GM23338 (cell line): ENCODE results near the gene SPN.

Experiments used
- CREB1 ChIP-seq: fragments of 250-450 bp; sonication (Bioruptor Pico); IDR thresholded peaks from 2 replicates; pipeline ENCODE4 v1.5.0; 2020; ENCODE audit warnings: low read depth, mild to moderate bottlenecking, moderate library complexity
- CTCF ChIP-seq, 2 experiments: fragments of 200-600 bp in 1 of 2; sonication (generic) in 1 of 2; conservative IDR thresholded peaks; 2 replicates each; pipeline versions ENCODE4 v1.5.1 to v1.6.1; 2016 to 2017; ENCODE audit warnings: antibody characterized with exemption in 2 of 2, low read depth in 2 of 2, mild to moderate bottlenecking in 2 of 2, moderate library complexity in 1 of 2
- EZH2 ChIP-seq: fragments of 200-600 bp; sonication (generic); IDR thresholded peaks from one replicate; pipeline ENCODE4 v1.8.0; 2017; ENCODE audit warnings: antibody characterized with exemption, mild to moderate bottlenecking, low read depth; ENCODE audit not compliant: unreplicated experiment
- EZH2phosphoT487 ChIP-seq: fragments of 200-600 bp; sonication (generic); IDR thresholded peaks from one replicate; pipeline ENCODE4 v1.8.1; 2018; ENCODE audit warnings: antibody characterized with exemption; ENCODE audit not compliant: unreplicated experiment
- JUNB ChIP-seq: IDR thresholded peaks from one replicate; pipeline ENCODE4 v1.6.1; 2016; ENCODE audit warnings: antibody characterized with exemption; ENCODE audit not compliant: unreplicated experiment
- NANOG ChIP-seq: IDR thresholded peaks from 2 replicates; pipeline ENCODE4 v1.6.1; 2016; ENCODE audit warnings: antibody characterized with exemption, borderline replicate concordance
- POLR2AphosphoS5 ChIP-seq: IDR thresholded peaks from 2 replicates; pipeline ENCODE4 v1.6.1; 2016; ENCODE audit warnings: antibody characterized with exemption, low read depth
- STAT1 ChIP-seq: IDR thresholded peaks from one replicate; pipeline ENCODE4 v1.6.1; 2016; ENCODE audit warnings: antibody characterized with exemption; ENCODE audit not compliant: unreplicated experiment
- ZNF114 ChIP-seq: fragments of 250-450 bp; sonication (Bioruptor Pico); IDR thresholded peaks from 2 replicates; pipeline ENCODE4 v1.5.0; 2020; ENCODE audit warnings: mild to moderate bottlenecking, moderate library complexity
- ZNF331 ChIP-seq: fragments of 250-450 bp; sonication (Bioruptor Pico); IDR thresholded peaks from 2 replicates; pipeline ENCODE4 v1.5.0; 2020; ENCODE audit warnings: low read depth, mild to moderate bottlenecking, moderate library complexity
- ZNF462 ChIP-seq: fragments of 250-450 bp; sonication (Bioruptor Pico); IDR thresholded peaks from 2 replicates; pipeline ENCODE4 v1.5.0; 2020; ENCODE audit warnings: mild to moderate bottlenecking, moderate library complexity
- TF ChIP-seq, protein P1 (sequence below): IDR thresholded peaks from 2 replicates; pipeline ENCODE4 v1.6.1; 2016; ENCODE audit warnings: antibody characterized with exemption
- TF ChIP-seq, protein P2 (sequence below): IDR thresholded peaks from one replicate; pipeline ENCODE4 v1.6.1; 2018; ENCODE audit warnings: antibody characterized with exemption; ENCODE audit not compliant: unreplicated experiment

DNA sequence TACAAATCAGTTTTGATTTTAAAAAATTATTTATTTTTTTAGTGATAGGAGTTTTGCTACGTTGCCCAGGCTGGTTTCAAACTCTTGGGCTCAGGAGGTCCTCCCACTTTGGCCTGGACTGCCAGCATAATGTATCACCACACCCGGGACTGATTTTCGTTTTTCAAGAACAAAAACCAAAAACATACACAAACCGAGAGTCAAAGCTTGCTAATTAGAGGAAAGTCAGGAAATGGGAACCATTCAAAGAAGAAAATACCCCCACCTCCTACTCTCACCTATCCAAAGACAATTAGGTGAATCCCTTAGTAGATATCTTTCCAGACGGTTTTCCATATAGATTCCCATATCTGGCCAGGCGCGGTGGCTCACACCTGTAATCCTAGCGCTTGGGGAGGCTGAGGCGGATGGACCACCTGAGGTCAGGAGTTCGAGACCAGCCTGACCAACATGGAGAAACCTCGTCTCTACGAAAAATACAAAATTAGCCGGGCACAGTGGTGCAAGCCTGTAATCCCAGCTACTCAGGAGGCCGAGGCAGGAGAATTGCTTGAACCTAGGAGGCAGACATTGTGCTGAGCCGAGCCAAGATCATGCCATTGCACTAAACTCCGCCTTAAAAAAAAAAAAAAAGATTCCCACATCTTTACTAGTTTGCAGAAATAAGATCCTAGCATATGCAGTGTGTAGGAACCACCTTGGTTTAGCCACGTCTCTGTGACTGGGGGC is 883 bp upstream of the SPN start:
- TF ChIP-seq POLR2AphosphoS5 (no peak), CTCF (conservative IDR thresholded peaks at IDR 0.05; ENCODE audit: low read depth in 2 of 2) (no peak), EZH2 (no peak), JUNB (no peak), CREB1 (CRISPR knock-in tag) (no peak), EZH2phosphoT487 (no peak), ZNF114 (CRISPR knock-in tag) (no peak), ZNF462 (CRISPR knock-in tag) (no peak), STAT1 (no peak), NANOG (no peak), ZNF331 (CRISPR knock-in tag) (no peak)
- TF ChIP-seq, protein P1, sequence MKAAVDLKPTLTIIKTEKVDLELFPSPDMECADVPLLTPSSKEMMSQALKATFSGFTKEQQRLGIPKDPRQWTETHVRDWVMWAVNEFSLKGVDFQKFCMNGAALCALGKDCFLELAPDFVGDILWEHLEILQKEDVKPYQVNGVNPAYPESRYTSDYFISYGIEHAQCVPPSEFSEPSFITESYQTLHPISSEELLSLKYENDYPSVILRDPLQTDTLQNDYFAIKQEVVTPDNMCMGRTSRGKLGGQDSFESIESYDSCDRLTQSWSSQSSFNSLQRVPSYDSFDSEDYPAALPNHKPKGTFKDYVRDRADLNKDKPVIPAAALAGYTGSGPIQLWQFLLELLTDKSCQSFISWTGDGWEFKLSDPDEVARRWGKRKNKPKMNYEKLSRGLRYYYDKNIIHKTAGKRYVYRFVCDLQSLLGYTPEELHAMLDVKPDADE: no peak
- TF ChIP-seq, protein P2, sequence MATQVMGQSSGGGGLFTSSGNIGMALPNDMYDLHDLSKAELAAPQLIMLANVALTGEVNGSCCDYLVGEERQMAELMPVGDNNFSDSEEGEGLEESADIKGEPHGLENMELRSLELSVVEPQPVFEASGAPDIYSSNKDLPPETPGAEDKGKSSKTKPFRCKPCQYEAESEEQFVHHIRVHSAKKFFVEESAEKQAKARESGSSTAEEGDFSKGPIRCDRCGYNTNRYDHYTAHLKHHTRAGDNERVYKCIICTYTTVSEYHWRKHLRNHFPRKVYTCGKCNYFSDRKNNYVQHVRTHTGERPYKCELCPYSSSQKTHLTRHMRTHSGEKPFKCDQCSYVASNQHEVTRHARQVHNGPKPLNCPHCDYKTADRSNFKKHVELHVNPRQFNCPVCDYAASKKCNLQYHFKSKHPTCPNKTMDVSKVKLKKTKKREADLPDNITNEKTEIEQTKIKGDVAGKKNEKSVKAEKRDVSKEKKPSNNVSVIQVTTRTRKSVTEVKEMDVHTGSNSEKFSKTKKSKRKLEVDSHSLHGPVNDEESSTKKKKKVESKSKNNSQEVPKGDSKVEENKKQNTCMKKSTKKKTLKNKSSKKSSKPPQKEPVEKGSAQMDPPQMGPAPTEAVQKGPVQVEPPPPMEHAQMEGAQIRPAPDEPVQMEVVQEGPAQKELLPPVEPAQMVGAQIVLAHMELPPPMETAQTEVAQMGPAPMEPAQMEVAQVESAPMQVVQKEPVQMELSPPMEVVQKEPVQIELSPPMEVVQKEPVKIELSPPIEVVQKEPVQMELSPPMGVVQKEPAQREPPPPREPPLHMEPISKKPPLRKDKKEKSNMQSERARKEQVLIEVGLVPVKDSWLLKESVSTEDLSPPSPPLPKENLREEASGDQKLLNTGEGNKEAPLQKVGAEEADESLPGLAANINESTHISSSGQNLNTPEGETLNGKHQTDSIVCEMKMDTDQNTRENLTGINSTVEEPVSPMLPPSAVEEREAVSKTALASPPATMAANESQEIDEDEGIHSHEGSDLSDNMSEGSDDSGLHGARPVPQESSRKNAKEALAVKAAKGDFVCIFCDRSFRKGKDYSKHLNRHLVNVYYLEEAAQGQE: no peak
